ENCODE results near the gene FGF18. TPM values are rescaled to one million over a fixed set of nuclear protein-coding genes. Genes with fewer than 3 reads are reported as not detected.
A peak's percentile ranks its signal among the peaks of the same experiment; 100 is the strongest.

FGF18 gene
- total RNA-seq, 3 donors from 2014 or later: 0.16 to 1.6 (median 0.33) TPM

GRCh38 chr5:171418316-171418981 is 998 bp upstream of the FGF18 start:
- Histone ChIP-seq H3K27me3 (peaks cover 0 to 20% of the 10 kb centered on the region in 2 donors), H3K36me3 (no peaks in the 10 kb centered on the region), H3K4me3 (peak overlapping the region; percentile 38 to 66 (median 41)), H3K27ac (no peak overlapping the region), H3K4me1 (peaks cover 6 to 13% of the 10 kb centered on the region in 2 donors), H3K9me3 (no peaks in the 10 kb centered on the region)
- DNase-seq (ENCODE audit: low spot score in 2 of 2): peak; percentile 59 to 76
- intact Hi-C loops (cut with DNase I; ENCODE audit: low total_unique reads): loop anchor here (2.0 kb wide), 1 partner anchor 72 kb away; no protein-coding TSS in a partner anchor
- no peak for TF ChIP-seq POLR2AphosphoS5 (IDR thresholded peaks at IDR 0.05)
- peak; percentile 86 to 96 (median 91) for TF ChIP-seq CTCF (IDR thresholded peaks at IDR 0.05)

- H3K4me3 ChIP-seq: peak overlapping the region; percentile 38 to 66 (median 41)
- TF ChIP-seq POLR2A (IDR thresholded peaks at IDR 0.05): no peak
- TF ChIP-seq POLR2AphosphoS5 (IDR thresholded peaks at IDR 0.05): no peak
- TF ChIP-seq CTCF (IDR thresholded peaks at IDR 0.05): no peak
- peaks cover 0 to 20% of the 10 kb centered on the region in 2 donors for H3K27me3 ChIP-seq
- H3K9me3 ChIP-seq: no peaks in the 10 kb centered on the region
- no peak overlapping the region for H3K27ac ChIP-seq
- intact Hi-C loops (cut with DNase I; ENCODE audit: low total_unique reads): loop anchor here (2.0 kb wide), 1 partner anchor 71 kb away; no protein-coding TSS in a partner anchor
- no peak for DNase-seq (ENCODE audit: low spot score in 2 of 2)
- peaks cover 6 to 13% of the 10 kb centered on the region in 2 donors for H3K4me1 ChIP-seq
- no peaks in the 10 kb centered on the region for H3K36me3 ChIP-seq
These were observed 412 bp downstream of the FGF18 start for GRCh38 chr5:171419688-171420430.

GRCh38 chr5:171420431-171421241 is 1.2 kb downstream of the FGF18 start:
- TF ChIP-seq CTCF (IDR thresholded peaks at IDR 0.05) (no peak), POLR2A (IDR thresholded peaks at IDR 0.05) (no peak), POLR2AphosphoS5 (IDR thresholded peaks at IDR 0.05) (no peak)
- Histone ChIP-seq H3K4me3 (peak overlapping the region; percentile 36 to 66 (median 41)), H3K27me3 (peaks cover 0 to 20% of the 10 kb centered on the region in 2 donors), H3K27ac (no peak overlapping the region), H3K36me3 (no peaks in the 10 kb centered on the region), H3K4me1 (peaks cover 6 to 13% of the 10 kb centered on the region in 2 donors), H3K9me3 (no peaks in the 10 kb centered on the region)
- intact Hi-C loops (cut with DNase I; ENCODE audit: low total_unique reads): no loop called here
- DNase-seq (ENCODE audit: low spot score in 2 of 2): peak in 1 of 2 donors; percentile 25

GRCh38 chr5:171421331-171422262 is 2.1 kb downstream of the FGF18 start:
- peaks cover 6 to 13% of the 10 kb centered on the region in 2 donors for H3K4me1 ChIP-seq
- intact Hi-C loops (cut with DNase I; ENCODE audit: low total_unique reads): no loop called here
- DNase-seq (ENCODE audit: low spot score in 2 of 2): no peak
- H3K9me3 ChIP-seq: no peaks in the 10 kb centered on the region
- TF ChIP-seq CTCF (IDR thresholded peaks at IDR 0.05) (no peak), POLR2A (IDR thresholded peaks at IDR 0.05) (no peak), POLR2AphosphoS5 (IDR thresholded peaks at IDR 0.05) (no peak)
- H3K4me3 ChIP-seq: peak overlapping the region; percentile 36 to 66 (median 41)
- no peaks in the 10 kb centered on the region for H3K36me3 ChIP-seq
- H3K27ac ChIP-seq: no peak overlapping the region
- H3K27me3 ChIP-seq: peaks cover 0 to 20% of the 10 kb centered on the region in 2 donors
